H1 (cell line): ENCODE data around the gene CPED1. TPM values are rescaled to one million over a fixed set of nuclear protein-coding genes. Genes with fewer than 3 reads are reported as not detected.

Source experiments
- CTCF ChIA-PET: fragments of 300-600 bp; sonication (Branson Sonifier 250); formaldehyde crosslinking; loops from one replicate; lab custom pipeline; 2021; ENCODE audit not compliant: partially characterized antibody; lab: Charles Lee
- POLR2A ChIA-PET: fragments of 300-600 bp; sonication (Branson Sonifier 250); formaldehyde crosslinking; loops from one replicate; lab custom pipeline; 2021; ENCODE audit warnings: inconsistent platforms; ENCODE audit not compliant: partially characterized antibody; lab: Charles Lee
- DNase-seq, 2 experiments: peaks; one replicate each; pipeline versions ENCODE4 v3.0.0 to v3.0.0-alpha.2; 2010 to 2022; ENCODE audit warnings: low spot score in 2 of 2, low read depth in 1 of 2, mixed read lengths in 1 of 2
- FAIRE-seq: peaks from 2 replicates; lab custom pipeline; 2011; peaks lifted over from hg19 to GRCh38; lab: Jason Lieb, UNC
- H2AFZ ChIP-seq: 2 replicates; pipeline ENCODE4 v1.8.1; 2012; ENCODE audit warnings: low read length, inconsistent platforms
- H2AK5ac ChIP-seq: 2 replicates; pipeline ENCODE4 v1.6.1; 2013; ENCODE audit warnings: low read depth, low read length
- H2BK120ac ChIP-seq: replicated peaks from 2 replicates; pipeline ENCODE3; 2013; ENCODE audit warnings: low read depth, low read length, inconsistent platforms
- H2BK12ac ChIP-seq: 2 replicates; pipeline ENCODE4 v1.6.1; 2013; ENCODE audit warnings: low read depth, low read length
- H2BK15ac ChIP-seq: 2 replicates; pipeline ENCODE4 v1.6.1; 2013; ENCODE audit warnings: low read length
- H2BK20ac ChIP-seq: 2 replicates; pipeline ENCODE4 v1.6.1; 2013; ENCODE audit warnings: low read length
- H2BK5ac ChIP-seq: 2 replicates; pipeline ENCODE4 v1.6.1; 2013; ENCODE audit warnings: low read depth, low read length
- H3K14ac ChIP-seq: 2 replicates; pipeline ENCODE4 v1.6.1; 2013; ENCODE audit warnings: inconsistent platforms; ENCODE audit not compliant: insufficient read length
- H3K18ac ChIP-seq: 2 replicates; pipeline ENCODE4 v1.6.1; 2013; ENCODE audit warnings: low read length; ENCODE audit errors: extremely low read depth
- H3K23ac ChIP-seq: 2 replicates; pipeline ENCODE4 v1.6.1; 2013; ENCODE audit warnings: inconsistent platforms; ENCODE audit not compliant: insufficient read length
- H3K23me2 ChIP-seq: 2 replicates; pipeline ENCODE4 v1.6.1; 2013; ENCODE audit warnings: low read depth, low read length
- H3K27ac ChIP-seq: 2 replicates; pipeline ENCODE4 v1.6.1; 2011; ENCODE audit warnings: low read depth, low read length, inconsistent platforms
- H3K27me3 ChIP-seq, 4 experiments: replicated peaks in 1 of 4; 1 replicate in 1 of 4; 2 replicates in 3 of 4; pipeline versions ENCODE4 v1.6.1 to v1.8.1; 2011 to 2013; ENCODE audit warnings: low read length in 3 of 4, mild to moderate bottlenecking in 3 of 4, inconsistent platforms in 2 of 4, mixed read lengths in 2 of 4, moderate library complexity in 1 of 4; ENCODE audit not compliant: control insufficient read depth in 3 of 4, insufficient read depth in 3 of 4; ENCODE audit errors: extremely low read depth in 1 of 4
- H3K36me3 ChIP-seq, 4 experiments: 2 replicates each; pipeline versions ENCODE4 v1.6.1 to v1.8.1; 2011 to 2013; ENCODE audit warnings: mild to moderate bottlenecking in 4 of 4, low read length in 3 of 4, moderate library complexity in 2 of 4, control low read depth in 1 of 4, inconsistent platforms in 1 of 4; ENCODE audit not compliant: insufficient read depth in 4 of 4, control insufficient read depth in 2 of 4
- H3K4ac ChIP-seq: replicated peaks from 2 replicates; pipeline ENCODE3; 2013; ENCODE audit warnings: low read length, low read depth, mixed read lengths, inconsistent platforms; ENCODE audit not compliant: insufficient read length
- H3K4me1 ChIP-seq, 4 experiments: replicated peaks in 1 of 4; 1 replicate in 1 of 4; 2 replicates in 3 of 4; pipeline versions ENCODE4 v1.6.1 to v1.8.1; 2011 to 2013; ENCODE audit warnings: low read length in 3 of 4, inconsistent platforms in 2 of 4, mixed read lengths in 1 of 4; ENCODE audit not compliant: insufficient read depth in 4 of 4, control insufficient read depth in 3 of 4
- H3K4me2 ChIP-seq, 2 experiments: 2 replicates each; pipeline versions ENCODE4 v1.6.1 to v1.8.1; 2011 to 2013; ENCODE audit warnings: low read depth in 2 of 2, low read length in 2 of 2, control low read depth in 1 of 2, inconsistent platforms in 1 of 2, mild to moderate bottlenecking in 1 of 2; ENCODE audit not compliant: insufficient read depth in 1 of 2
- H3K4me3 ChIP-seq, 4 experiments: fragments of 200-600, 300-600 bp in 1 of 4; sonication (generic), shearing (Covaris generic), sonication (Bioruptor Twin) in 1 of 4; 2 replicates each; pipeline versions ENCODE4 v1.5.1 to v1.8.1; 2011 to 2016; ENCODE audit warnings: low read length in 4 of 4, low read depth in 3 of 4, control low read depth in 2 of 4, inconsistent platforms in 2 of 4, mild to moderate bottlenecking in 2 of 4, mixed read lengths in 1 of 4, moderate library complexity in 1 of 4; ENCODE audit not compliant: insufficient read depth in 2 of 4; ENCODE audit errors: extremely low read depth in 1 of 4
- H3K56ac ChIP-seq: replicated peaks from 2 replicates; pipeline ENCODE3; 2013; ENCODE audit warnings: low read depth, mild to moderate bottlenecking, mixed read lengths, low read length, inconsistent platforms; ENCODE audit not compliant: insufficient read length
- H3K79me1 ChIP-seq: 2 replicates; pipeline ENCODE4 v1.6.1; 2013; ENCODE audit warnings: low read depth, low read length, control low read depth
- H3K79me2 ChIP-seq, 2 experiments: 2 replicates each; pipeline versions ENCODE4 v1.6.1 to v1.8.1; 2012 to 2013; ENCODE audit warnings: low read length in 2 of 2, mild to moderate bottlenecking in 2 of 2, inconsistent platforms in 1 of 2; ENCODE audit not compliant: insufficient read depth in 2 of 2, control insufficient read depth in 1 of 2
- H3K9ac ChIP-seq, 4 experiments: replicated peaks in 1 of 4; 1 replicate in 1 of 4; 2 replicates in 3 of 4; pipeline versions ENCODE4 v1.6.1 to v1.8.1; 2011 to 2013; ENCODE audit warnings: low read depth in 3 of 4, low read length in 3 of 4, control low read depth in 2 of 4, mild to moderate bottlenecking in 2 of 4, moderate library complexity in 2 of 4, inconsistent platforms in 1 of 4; ENCODE audit errors: extremely low read depth in 1 of 4
- H3K9me3 ChIP-seq, 2 experiments: 2 replicates each; pipeline versions ENCODE4 v1.6.1 to v1.8.1; 2012 to 2013; ENCODE audit warnings: mild to moderate bottlenecking in 2 of 2, moderate library complexity in 2 of 2, control low read depth in 1 of 2, inconsistent platforms in 1 of 2, low read depth in 1 of 2, low read length in 1 of 2, mixed read lengths in 1 of 2; ENCODE audit not compliant: insufficient read depth in 2 of 2
- H4K20me1 ChIP-seq, 2 experiments: replicated peaks in 1 of 2; 2 replicates each; pipeline versions ENCODE3 to v1.8.1; 2011 to 2013; ENCODE audit warnings: inconsistent platforms in 2 of 2, low read length in 2 of 2, mild to moderate bottlenecking in 1 of 2; ENCODE audit not compliant: insufficient read depth in 2 of 2, control insufficient read depth in 1 of 2
- H4K5ac ChIP-seq: 2 replicates; pipeline ENCODE4 v1.6.1; 2013; ENCODE audit warnings: low read length, low read depth, mixed read lengths, inconsistent platforms; ENCODE audit not compliant: insufficient read length
- H4K8ac ChIP-seq: 2 replicates; pipeline ENCODE4 v1.8.0; 2013; ENCODE audit warnings: mild to moderate bottlenecking, moderate library complexity, low read length, inconsistent platforms; ENCODE audit not compliant: insufficient read depth; ENCODE audit errors: extremely low read depth
- H4K91ac ChIP-seq: replicated peaks from 2 replicates; pipeline ENCODE3; 2013; ENCODE audit warnings: low read length, mixed read lengths, inconsistent platforms; ENCODE audit not compliant: insufficient read length
- BACH1 ChIP-seq: IDR thresholded peaks from 2 replicates; pipeline ENCODE4 v1.6.1; 2012; ENCODE audit warnings: low read length, improper control_type of control experiment
- CREB1 ChIP-seq: IDR thresholded peaks from 2 replicates; pipeline ENCODE4 v1.6.1; 2012; ENCODE audit warnings: inconsistent platforms
- GABPA ChIP-seq: IDR thresholded peaks from 2 replicates; pipeline ENCODE4 v1.6.1; 2011; ENCODE audit warnings: mild to moderate bottlenecking, low read length, moderate library complexity, borderline replicate concordance; ENCODE audit not compliant: insufficient read depth
- GTF2F1 ChIP-seq: IDR thresholded peaks from 2 replicates; pipeline ENCODE4 v1.6.1; 2012; ENCODE audit warnings: low read depth, low read length, improper control_type of control experiment, borderline replicate concordance
- POU5F1 ChIP-seq: IDR thresholded peaks from 2 replicates; pipeline ENCODE4 v1.6.1; 2011; ENCODE audit warnings: low read depth, mild to moderate bottlenecking, low read length, moderate library complexity
- polyA plus RNA-seq, 7 experiments: library from polyadenylated mRNA; depleted of rRNA in 3 of 7; stranded (reverse) in 5 of 7; unstranded in 2 of 7; fragments of >200 nt in 5 of 7; fragments of 200-250 nt in 2 of 7; gene quantifications; 1 replicate in 5 of 7; 2 replicates in 1 of 7; 4 replicates in 1 of 7; pipeline versions ENCODE4 v1.2.1 to v1.2.3, GENCODE V29; 2011 to 2013; ENCODE audit warnings: missing spikeins in 2 of 7, mixed read lengths in 2 of 7
- total RNA-seq: library from RNA; stranded (reverse); fragmentation: NEBNext Ultra II Directional; extraction: Animal tissue kit (Norgen Biotek cat#: 25700); gene quantifications from 2 replicates; pipeline ENCODE4 v1.2.1, GENCODE V29; 2021

The CPED1 gene
- total and polyA plus RNA-seq, 2 of the 8 experiments (the other 6 are each of a cell fraction or from before 2014, with no cell fraction given): 0.08 to 0.39 TPM

DNA sequence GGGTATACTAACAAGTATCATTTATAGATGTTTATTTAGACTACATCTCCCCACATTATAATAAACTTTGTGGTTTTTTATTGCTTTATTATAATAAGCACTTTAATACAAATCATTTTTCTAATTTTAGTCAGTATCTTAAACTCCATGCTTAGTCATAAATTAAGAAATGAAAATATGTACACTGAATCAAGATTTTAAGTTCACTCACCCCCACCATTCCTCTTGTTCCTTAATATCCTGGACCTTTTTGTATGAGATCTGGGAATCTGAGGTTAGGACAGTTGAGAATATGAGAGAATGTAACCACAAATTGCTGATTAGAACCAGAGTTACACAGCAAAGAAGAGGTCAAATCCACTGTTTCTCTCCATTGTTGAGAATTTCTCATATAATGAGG is 246.7 kb downstream of the CPED1 start:
- H3K27me3 ChIP-seq: no peaks in the 10 kb centered on the region
- H3K14ac ChIP-seq: no peak overlapping the region
- DNase-seq (no peak), FAIRE-seq (no peak)
- H3K27ac ChIP-seq: no peak overlapping the region
- H4K8ac ChIP-seq: no peak overlapping the region
- H3K4me3 ChIP-seq: no peak overlapping the region
- H3K23ac ChIP-seq: no peak overlapping the region
- no peak overlapping the region for H2BK12ac ChIP-seq
- no peaks in the 10 kb centered on the region for H3K9me3 ChIP-seq
- no peak overlapping the region for H2AK5ac ChIP-seq
- no peaks in the 10 kb centered on the region for H3K36me3 ChIP-seq
- no peak overlapping the region for H4K91ac ChIP-seq
- no peak overlapping the region for H4K5ac ChIP-seq
- no peaks in the 10 kb centered on the region for H4K20me1 ChIP-seq
- ChIA-PET POLR2A (no interaction called here), CTCF (interaction anchor here (0.7 kb wide), 1 partner anchor 100 kb away, joined by 4 read pairs; no protein-coding TSS in a partner anchor)
- H3K4ac ChIP-seq: no peak overlapping the region
- no peaks in the 10 kb centered on the region for H3K79me1 ChIP-seq
- H3K79me2 ChIP-seq: no peaks in the 10 kb centered on the region
- no peak overlapping the region for H2BK120ac ChIP-seq
- H3K9ac ChIP-seq: no peak overlapping the region
- H2BK15ac ChIP-seq: no peak overlapping the region
- H3K4me2 ChIP-seq: no peak overlapping the region
- no peak overlapping the region for H3K18ac ChIP-seq
- no peak overlapping the region for H2AFZ ChIP-seq
- H3K56ac ChIP-seq: no peak overlapping the region
- no peaks in the 10 kb centered on the region for H3K23me2 ChIP-seq
- H2BK5ac ChIP-seq: no peak overlapping the region
- no peak overlapping the region for H2BK20ac ChIP-seq
- no peaks in the 10 kb centered on the region for H3K4me1 ChIP-seq
- no peak for TF ChIP-seq CREB1
- no peak for TF ChIP-seq BACH1
- no peak for TF ChIP-seq GABPA
- TF ChIP-seq POU5F1: no peak
- TF ChIP-seq GTF2F1: no peak
